Esophagus muscularis mucosa (tissue), 4 donors: ENCODE results near the gene TMEM170A. TPM values are rescaled to one million over a fixed set of nuclear protein-coding genes. Genes with fewer than 3 reads are reported as not detected.

Experiments used
- DNase-seq: peaks from one replicate; pipeline ENCODE4 v3.0.0-alpha.2; 2017; ENCODE audit errors: extremely low spot score
- H3K27ac ChIP-seq, 4 donors: fragments of 200-600 bp; sonication (generic); replicated peaks in 1 of 4; 1 replicate in 3 of 4; 2 replicates in 1 of 4; pipeline ENCODE4 v1.5.1; 2016 to 2019; ENCODE audit warnings: mild to moderate bottlenecking in 1 of 4
- H3K27me3 ChIP-seq, 4 donors: fragments of 200-600 bp; sonication (generic); one replicate each; pipeline versions ENCODE4 v1.5.1 to v1.6.0; 2016 to 2019
- H3K36me3 ChIP-seq, 4 donors: fragments of 200-600 bp; sonication (generic); one replicate each; pipeline ENCODE4 v1.5.1; 2016 to 2019
- H3K4me1 ChIP-seq, 4 donors: fragments of 200-600 bp; sonication (generic); one replicate each; pipeline ENCODE4 v1.5.1; 2016 to 2019
- H3K4me3 ChIP-seq, 4 donors: fragments of 200-600 bp; sonication (generic); 1 replicate in 2 of 4; 2 replicates in 2 of 4; pipeline ENCODE4 v1.5.1; 2016 to 2019; ENCODE audit warnings: mild to moderate bottlenecking in 4 of 4, moderate library complexity in 1 of 4
- H3K9me3 ChIP-seq, 4 donors: fragments of 200-600 bp; sonication (generic); 1 replicate in 3 of 4; 2 replicates in 1 of 4; pipeline ENCODE4 v1.5.1; 2016 to 2019
- EP300 ChIP-seq: sonication (generic); formaldehyde crosslinking; IDR thresholded peaks from one replicate; pipeline ENCODE4 v1.6.1; 2017; ENCODE audit warnings: antibody characterized with exemption
- POLR2A ChIP-seq: fragments of 450-650 bp; IDR thresholded peaks from one replicate; pipeline ENCODE4 v1.6.1; 2017; ENCODE audit warnings: antibody characterized with exemption, moderate library complexity, mild to moderate bottlenecking, low read depth
- POLR2AphosphoS5 ChIP-seq, 2 donors: sonication (generic); formaldehyde crosslinking; IDR thresholded peaks; one replicate each; pipeline ENCODE4 v1.6.1; 2017; ENCODE audit warnings: antibody characterized with exemption in 2 of 2
- WGBS: methylation state at CpG from one replicate; pipeline ENCODE4 v1.1.5; 2018; 5-methylcytosine and 5-hydroxymethylcytosine counted together
- intact Hi-C: fragments of 100-400 bp; cut with DNase I; formaldehyde crosslinking; loops from one replicate; pipeline ENCODE4 v1.15.1; 2023
- total RNA-seq, 4 donors: library from RNA; depleted of rRNA; stranded (reverse); fragments of >200 nt; gene quantifications; one replicate each; pipeline versions ENCODE4 v1.1.0 to v1.2.1, GENCODE V29; 2016
- TF ChIP-seq, protein P1 (sequence below), 3 experiments: fragments of 200-600 bp in 2 of 3; fragments of 450-650 bp in 1 of 3; sonication (generic) in 2 of 3; IDR thresholded peaks; one replicate each; pipeline ENCODE4 v1.5.1; 2017 to 2019; ENCODE audit warnings: antibody characterized with exemption in 3 of 3, mild to moderate bottlenecking in 2 of 3, moderate library complexity in 1 of 3

Gene TMEM170A
- total RNA-seq, 4 donors from 2014 or later, result 11.2 to 18.3 (median 14.9) TPM

DNA sequence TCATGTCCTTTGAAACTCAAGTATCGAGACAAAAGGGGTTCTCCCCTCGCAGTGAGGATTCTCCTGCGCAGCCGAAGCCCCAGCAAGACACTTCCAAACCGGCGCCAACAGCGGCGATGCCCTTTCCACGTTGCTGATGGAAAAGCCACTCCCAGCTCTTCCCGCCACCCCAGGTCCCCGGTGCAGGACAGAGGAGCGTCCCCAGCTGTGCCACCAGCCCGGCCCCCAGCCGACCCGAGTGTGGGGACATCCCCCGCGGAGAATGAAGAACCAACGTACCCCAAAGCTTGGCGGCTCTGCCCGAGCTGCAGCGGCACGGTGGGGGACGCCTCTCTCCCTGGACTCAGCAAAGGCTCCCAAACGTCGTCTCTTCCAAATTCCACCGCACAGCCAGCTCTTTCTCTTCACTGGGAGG lies 30.2 kb upstream of the TMEM170A start:
- H3K36me3 ChIP-seq, result no peaks in the 10 kb centered on the region
- no peak for DNase-seq
- H3K27me3 ChIP-seq, result peaks cover 0 to 7% (median 0%) of the 10 kb centered on the region in 4 donors
- peak overlapping the region; percentile 49 to 59 (median 54) for H3K4me3 ChIP-seq
- H3K4me1 ChIP-seq, result peaks cover 17 to 35% (median 27%) of the 10 kb centered on the region in 4 donors
- TF ChIP-seq POLR2AphosphoS5 (IDR thresholded peaks at IDR 0.05), result no peak
- TF ChIP-seq, protein P1, sequence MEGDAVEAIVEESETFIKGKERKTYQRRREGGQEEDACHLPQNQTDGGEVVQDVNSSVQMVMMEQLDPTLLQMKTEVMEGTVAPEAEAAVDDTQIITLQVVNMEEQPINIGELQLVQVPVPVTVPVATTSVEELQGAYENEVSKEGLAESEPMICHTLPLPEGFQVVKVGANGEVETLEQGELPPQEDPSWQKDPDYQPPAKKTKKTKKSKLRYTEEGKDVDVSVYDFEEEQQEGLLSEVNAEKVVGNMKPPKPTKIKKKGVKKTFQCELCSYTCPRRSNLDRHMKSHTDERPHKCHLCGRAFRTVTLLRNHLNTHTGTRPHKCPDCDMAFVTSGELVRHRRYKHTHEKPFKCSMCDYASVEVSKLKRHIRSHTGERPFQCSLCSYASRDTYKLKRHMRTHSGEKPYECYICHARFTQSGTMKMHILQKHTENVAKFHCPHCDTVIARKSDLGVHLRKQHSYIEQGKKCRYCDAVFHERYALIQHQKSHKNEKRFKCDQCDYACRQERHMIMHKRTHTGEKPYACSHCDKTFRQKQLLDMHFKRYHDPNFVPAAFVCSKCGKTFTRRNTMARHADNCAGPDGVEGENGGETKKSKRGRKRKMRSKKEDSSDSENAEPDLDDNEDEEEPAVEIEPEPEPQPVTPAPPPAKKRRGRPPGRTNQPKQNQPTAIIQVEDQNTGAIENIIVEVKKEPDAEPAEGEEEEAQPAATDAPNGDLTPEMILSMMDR (IDR thresholded peaks at IDR 0.05), result no peak
- TF ChIP-seq EP300, result no peak
- no peak for TF ChIP-seq POLR2A
- H3K27ac ChIP-seq, result peak overlapping the region in 3 of 4 donors; percentile 38 to 50 (median 40)
- H3K9me3 ChIP-seq, result no peaks in the 10 kb centered on the region
- WGBS, result 2% methylated on average over 22 of the region's 26 CpGs
- intact Hi-C loops, result no loop called here

DNA sequence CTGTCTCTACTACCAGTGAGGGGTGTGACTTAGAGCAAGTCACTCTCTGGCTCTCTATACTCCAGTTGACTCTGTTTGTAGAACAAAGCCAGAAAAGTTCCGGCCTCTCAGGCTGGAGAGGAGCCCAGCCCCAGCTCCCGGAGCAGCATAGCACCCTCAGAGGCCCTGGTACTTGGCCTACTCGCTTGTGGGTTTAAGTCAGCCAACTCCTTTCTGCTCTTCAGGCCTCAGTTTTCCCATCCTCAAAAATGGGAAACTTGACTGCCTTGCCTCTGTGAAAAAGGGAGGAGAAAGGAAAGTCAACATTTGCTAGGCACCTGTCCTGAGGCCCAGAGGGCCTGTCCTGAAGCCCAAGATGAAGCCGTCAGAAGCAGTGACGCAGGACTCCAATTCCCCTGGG lies 29.7 kb upstream of the TMEM170A start:
- H3K27ac ChIP-seq, result peak overlapping the region in 1 of 4 donors; percentile 50
- H3K36me3 ChIP-seq, result no peaks in the 10 kb centered on the region
- intact Hi-C loops, result no loop called here
- H3K4me3 ChIP-seq, result peak overlapping the region; percentile 49 to 59 (median 54)
- 44% methylated on average over 5 of the region's 5 CpGs for WGBS
- H3K4me1 ChIP-seq, result peaks cover 17 to 30% (median 22%) of the 10 kb centered on the region in 4 donors
- no peak for DNase-seq
- no peaks in the 10 kb centered on the region for H3K9me3 ChIP-seq
- H3K27me3 ChIP-seq, result peaks cover 0 to 7% (median 0%) of the 10 kb centered on the region in 4 donors
- TF ChIP-seq EP300 (no peak), POLR2A (no peak), POLR2AphosphoS5 (IDR thresholded peaks at IDR 0.05) (no peak)
- TF ChIP-seq, protein P1 (IDR thresholded peaks at IDR 0.05), result no peak

DNA sequence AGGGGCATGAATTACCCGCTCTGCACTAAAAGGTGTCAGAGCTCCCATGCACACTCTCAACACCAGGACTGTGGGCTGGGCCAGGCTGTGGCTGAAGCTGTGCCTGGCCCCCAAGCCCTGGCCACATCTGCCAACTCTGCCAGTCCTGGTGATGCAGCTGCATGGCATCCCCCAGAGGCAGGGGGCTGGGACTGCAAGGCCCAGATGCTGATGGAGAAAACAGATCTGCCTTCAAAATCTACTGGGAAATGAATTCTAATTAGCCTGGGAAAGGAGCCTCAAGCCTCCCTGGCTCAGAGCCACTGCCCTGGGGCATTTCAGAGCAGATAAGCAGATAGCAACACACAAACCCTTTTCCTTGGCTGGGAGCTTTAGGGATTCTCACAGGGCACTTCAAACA lies 27.4 kb upstream of the TMEM170A start:
- WGBS, result 91% methylated on average over 1 of the region's 1 CpG
- peaks cover 0 to 7% (median 0%) of the 10 kb centered on the region in 4 donors for H3K27me3 ChIP-seq
- no peaks in the 10 kb centered on the region for H3K9me3 ChIP-seq
- no peak for DNase-seq
- intact Hi-C loops, result no loop called here
- TF ChIP-seq POLR2A (no peak), EP300 (no peak), POLR2AphosphoS5 (IDR thresholded peaks at IDR 0.05) (no peak)
- TF ChIP-seq, protein P1 (IDR thresholded peaks at IDR 0.05), result no peak
- no peaks in the 10 kb centered on the region for H3K36me3 ChIP-seq
- no peak overlapping the region for H3K27ac ChIP-seq
- H3K4me3 ChIP-seq, result no peak overlapping the region
- H3K4me1 ChIP-seq, result peaks cover 13 to 17% (median 15%) of the 10 kb centered on the region in 4 donors

DNA sequence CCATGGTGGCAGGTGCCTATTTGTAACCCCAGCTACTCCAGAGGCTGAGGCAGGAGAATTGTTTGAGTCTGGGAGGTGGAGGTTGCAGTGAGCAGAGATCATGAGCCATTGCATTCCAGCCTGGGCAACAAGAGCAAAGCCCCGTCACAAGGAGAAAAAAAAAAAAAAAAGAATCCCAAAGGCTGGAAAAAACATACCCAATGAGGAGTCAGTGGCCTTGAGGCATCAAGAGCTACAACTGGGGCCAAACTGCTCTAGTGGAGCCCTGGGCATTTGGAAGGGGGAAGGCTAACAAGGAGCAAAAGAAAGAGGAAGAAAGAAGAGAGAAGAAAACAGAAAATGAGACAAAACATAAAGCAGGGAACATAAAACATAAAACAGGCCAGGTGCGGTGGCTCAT lies 23.8 kb upstream of the TMEM170A start:
- no peak for DNase-seq
- no peaks in the 10 kb centered on the region for H3K36me3 ChIP-seq
- TF ChIP-seq EP300 (no peak), POLR2A (no peak), POLR2AphosphoS5 (IDR thresholded peaks at IDR 0.05) (no peak)

DNA sequence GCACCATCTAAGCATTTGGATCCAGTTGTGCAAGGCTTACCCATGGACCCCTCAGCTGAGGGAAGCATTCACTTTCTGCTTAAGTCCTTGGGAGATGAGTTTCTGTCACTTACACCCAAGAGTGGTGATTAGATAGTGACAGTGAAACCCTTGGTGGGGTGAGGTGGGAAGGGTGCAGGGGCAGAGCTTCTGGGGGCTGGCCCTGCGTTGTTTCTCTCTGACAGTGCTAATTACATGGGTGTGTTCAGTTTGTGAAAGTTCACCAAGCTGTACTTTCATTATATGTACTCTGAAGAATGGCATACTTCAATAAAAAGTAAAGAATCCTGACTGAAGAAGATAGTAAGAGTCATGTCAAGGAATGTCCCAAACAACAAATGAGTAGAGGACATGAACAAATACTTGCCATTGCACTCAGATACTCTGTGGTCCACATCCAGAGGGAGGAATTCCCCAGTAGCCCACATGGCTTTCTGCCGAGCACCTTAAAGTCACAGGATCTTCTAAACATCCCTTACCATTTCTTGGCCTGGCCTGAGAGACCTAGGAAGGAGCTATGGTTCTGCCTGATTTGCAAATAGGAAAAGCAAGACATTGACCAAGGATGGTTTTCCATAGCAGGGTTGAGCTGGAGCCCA lies 22.3 kb upstream of the TMEM170A start:
- TF ChIP-seq EP300 (no peak), POLR2A (no peak), POLR2AphosphoS5 (IDR thresholded peaks at IDR 0.05) (no peak)
- TF ChIP-seq, protein P1 (IDR thresholded peaks at IDR 0.05), result no peak
- no peak overlapping the region for H3K27ac ChIP-seq
- H3K9me3 ChIP-seq, result no peaks in the 10 kb centered on the region
- no peaks in the 10 kb centered on the region for H3K27me3 ChIP-seq
- DNase-seq, result no peak
- H3K36me3 ChIP-seq, result no peaks in the 10 kb centered on the region
- H3K4me3 ChIP-seq, result no peak overlapping the region
- intact Hi-C loops, result no loop called here
- WGBS, result 82% methylated on average over 2 of the region's 2 CpGs
- no peaks in the 10 kb centered on the region for H3K4me1 ChIP-seq

More for the DNA sequence above, 23.8 kb upstream of the TMEM170A start:
- Histone ChIP-seq H3K27ac (no peak overlapping the region), H3K4me1 (no peaks in the 10 kb centered on the region), H3K27me3 (no peaks in the 10 kb centered on the region), H3K4me3 (no peak overlapping the region), H3K9me3 (no peaks in the 10 kb centered on the region)
- WGBS, result 93% methylated on average over 2 of the region's 2 CpGs
- intact Hi-C loops, result no loop called here
